ENCODE measurements around the gene CLBA1. TPM values are rescaled to one million over a fixed set of nuclear protein-coding genes. Genes with fewer than 3 reads are reported as not detected.
"Not testable (repeated sequence)": the region's sequence is repeated elsewhere in the genome, so short reads cannot be mapped to it uniquely, and the experiment has no call there.

Gene CLBA1
- total RNA-seq, 4 donors from 2014 or later, result 2.4 to 8.8 (median 5.8) TPM

- ATAC-seq, result no peak
- H3K36me3 ChIP-seq, result peaks cover 0 to 83% of the 10 kb centered on the region in 2 donors
- H3K9me3 ChIP-seq, result no peaks in the 10 kb centered on the region
- no peaks in the 10 kb centered on the region for H3K27me3 ChIP-seq
- H3K27ac ChIP-seq, result no peak overlapping the region
- TF ChIP-seq POLR2AphosphoS5 (IDR thresholded peaks at IDR 0.05) (no peak), POLR2A (IDR thresholded peaks at IDR 0.05) (no peak)
- WGBS, 2 donors (ENCODE audit: low coverage in 1 of 2), result 55% methylated on average over 1 of the region's 3 CpGs; no CpG with 5 or more reads in 1 of the 2 donors
- H3K4me1 ChIP-seq, result no peaks in the 10 kb centered on the region
- no peak overlapping the region for H3K4me3 ChIP-seq
Measured at GRCh38 chr14:104940526-104941150, 45.0 kb upstream of the CLBA1 start.

GRCh38 chr14:104941508-104942365, 43.9 kb upstream of the CLBA1 start:
- 97% methylated on average over 6 of the region's 26 CpGs; no CpG with 5 or more reads in 1 of the 2 donors for WGBS, 2 donors (ENCODE audit: low coverage in 1 of 2)
- H3K9me3 ChIP-seq, result no peaks in the 10 kb centered on the region
- H3K27me3 ChIP-seq, result no peaks in the 10 kb centered on the region
- H3K27ac ChIP-seq, result no peak overlapping the region
- H3K36me3 ChIP-seq, result peaks cover 0 to 94% of the 10 kb centered on the region in 2 donors
- no peaks in the 10 kb centered on the region for H3K4me1 ChIP-seq
- TF ChIP-seq CTCF (IDR thresholded peaks at IDR 0.05), result no peak
- no peak for TF ChIP-seq POLR2A (IDR thresholded peaks at IDR 0.05)
- no peak for TF ChIP-seq POLR2AphosphoS5 (IDR thresholded peaks at IDR 0.05)
- TF ChIP-seq EP300 (IDR thresholded peaks at IDR 0.05), result no peak
- no peak for ATAC-seq
- no peak overlapping the region for H3K4me3 ChIP-seq

GRCh38 chr14:104942586-104942985, 43.0 kb upstream of the CLBA1 start:
- peaks cover 0 to 97% of the 10 kb centered on the region in 2 donors for H3K36me3 ChIP-seq
- no peak overlapping the region for H3K27ac ChIP-seq
- H3K27me3 ChIP-seq, result no peaks in the 10 kb centered on the region
- 70% methylated on average over 2 of the region's 16 CpGs; no CpG with 5 or more reads in 1 of the 2 donors for WGBS, 2 donors (ENCODE audit: low coverage in 1 of 2)
- no peaks in the 10 kb centered on the region for H3K4me1 ChIP-seq
- H3K4me3 ChIP-seq, result no peak overlapping the region
- ATAC-seq, result no peak
- H3K9me3 ChIP-seq, result no peaks in the 10 kb centered on the region
- no peak for TF ChIP-seq POLR2A (IDR thresholded peaks at IDR 0.05)
- TF ChIP-seq CTCF (IDR thresholded peaks at IDR 0.05), result no peak
- TF ChIP-seq POLR2AphosphoS5 (IDR thresholded peaks at IDR 0.05), result no peak

- 91 to 96% methylated on average over 4 to 12 of the region's 29 CpGs for WGBS, 2 donors (ENCODE audit: low coverage in 1 of 2)
- ATAC-seq, H3K4me1 ChIP-seq, H3K9me3 ChIP-seq, H3K4me3 ChIP-seq, H3K27me3 ChIP-seq, H3K27ac ChIP-seq: not testable (repeated sequence)
- H3K36me3 ChIP-seq, result peaks cover 0 to 100% of the 10 kb centered on the region in 2 donors
Measured at GRCh38 chr14:104943216-104944015, 42.2 kb upstream of the CLBA1 start.

- H3K27ac ChIP-seq, H3K27me3 ChIP-seq, ATAC-seq, H3K4me1 ChIP-seq, H3K4me3 ChIP-seq, H3K9me3 ChIP-seq: not testable (repeated sequence)
- H3K36me3 ChIP-seq, result peaks cover 0 to 100% of the 10 kb centered on the region in 2 donors
- WGBS, 2 donors (ENCODE audit: low coverage in 1 of 2), result 53 to 100% methylated on average over 1 to 2 of the region's 6 CpGs
Measured at GRCh38 chr14:104944016-104944308, 41.6 kb upstream of the CLBA1 start.

- H3K27me3 ChIP-seq, H3K9me3 ChIP-seq, ATAC-seq, H3K4me3 ChIP-seq, H3K4me1 ChIP-seq, H3K27ac ChIP-seq: not testable (repeated sequence)
- H3K36me3 ChIP-seq, result peaks cover 0 to 100% of the 10 kb centered on the region in 2 donors
- 88% methylated on average over 5 of the region's 29 CpGs; no CpG with 5 or more reads in 1 of the 2 donors for WGBS, 2 donors (ENCODE audit: low coverage in 1 of 2)
Measured at GRCh38 chr14:104944436-104945205, 41.0 kb upstream of the CLBA1 start.

GRCh38 chr14:104945266-104945665, 40.3 kb upstream of the CLBA1 start:
- H3K27me3 ChIP-seq, H3K4me3 ChIP-seq, H3K27ac ChIP-seq, ATAC-seq, H3K9me3 ChIP-seq, H3K4me1 ChIP-seq: not testable (repeated sequence)
- 90% methylated on average over 2 of the region's 20 CpGs; no CpG with 5 or more reads in 1 of the 2 donors for WGBS, 2 donors (ENCODE audit: low coverage in 1 of 2)
- peaks cover 0 to 100% of the 10 kb centered on the region in 2 donors for H3K36me3 ChIP-seq

GRCh38 chr14:104945986-104946965, 39.3 kb upstream of the CLBA1 start:
- H3K27ac ChIP-seq, H3K9me3 ChIP-seq, H3K27me3 ChIP-seq, ATAC-seq, H3K4me1 ChIP-seq, H3K4me3 ChIP-seq: not testable (repeated sequence)
- H3K36me3 ChIP-seq, result peaks cover 0 to 100% of the 10 kb centered on the region in 2 donors
- 90% methylated on average over 9 of the region's 43 CpGs; no CpG with 5 or more reads in 1 of the 2 donors for WGBS, 2 donors (ENCODE audit: low coverage in 1 of 2)

- not testable (repeated sequence) for H3K9me3 ChIP-seq, H3K27ac ChIP-seq, H3K4me3 ChIP-seq, H3K4me1 ChIP-seq, ATAC-seq, H3K27me3 ChIP-seq
- H3K36me3 ChIP-seq, result peaks cover 0 to 100% of the 10 kb centered on the region in 2 donors
- WGBS, 2 donors (ENCODE audit: low coverage in 1 of 2), result 100% methylated on average over 3 of the region's 13 CpGs; no CpG with 5 or more reads in 1 of the 2 donors
Measured at GRCh38 chr14:104947201-104947600, 38.4 kb upstream of the CLBA1 start.

Data from gastroesophageal sphincter (tissue), 4 donors.